Measurements from ENCODE around the gene DHX57.
"Not testable (repeated sequence)": the region's sequence is repeated elsewhere in the genome, so short reads cannot be mapped to it uniquely, and the experiment has no call there.

Gene DHX57

GRCh38 chr2:38797250-38797676 is 78.5 kb downstream of the DHX57 start:
- DNase-seq (ENCODE audit: low spot score): no peak
- in situ Hi-C loops (cut with MboI; ENCODE audit: low pct_unique_long_range_greater_than_20kb, low sequenced_read_pairs, unreplicated experiment): no loop called here
- TF ChIP-seq CTCF (IDR thresholded peaks at IDR 0.05; ENCODE audit: extremely low read depth, insufficient read depth, missing control alignments): no peak

GRCh38 chr2:38795016-38795415 is 80.7 kb downstream of the DHX57 start:
- in situ Hi-C loops (cut with MboI; ENCODE audit: low pct_unique_long_range_greater_than_20kb, low sequenced_read_pairs, unreplicated experiment); DNase-seq (ENCODE audit: low spot score): not testable (repeated sequence)

- in situ Hi-C loops (cut with MboI; ENCODE audit: low pct_unique_long_range_greater_than_20kb, low sequenced_read_pairs, unreplicated experiment): no loop called here
- no peak for DNase-seq (ENCODE audit: low spot score)
- no peak for TF ChIP-seq CTCF (IDR thresholded peaks at IDR 0.05; ENCODE audit: extremely low read depth, insufficient read depth, missing control alignments)
These were observed 81.3 kb downstream of the DHX57 start for GRCh38 chr2:38794235-38794946.

GRCh38 chr2:38793511-38793910 is 82.2 kb downstream of the DHX57 start:
- TF ChIP-seq CTCF (IDR thresholded peaks at IDR 0.05; ENCODE audit: extremely low read depth, insufficient read depth, missing control alignments): no peak
- in situ Hi-C loops (cut with MboI; ENCODE audit: low pct_unique_long_range_greater_than_20kb, low sequenced_read_pairs, unreplicated experiment): no loop called here

GRCh38 chr2:38792751-38793150 is 83.0 kb downstream of the DHX57 start:
- in situ Hi-C loops (cut with MboI; ENCODE audit: low pct_unique_long_range_greater_than_20kb, low sequenced_read_pairs, unreplicated experiment): no loop called here
- TF ChIP-seq CTCF (IDR thresholded peaks at IDR 0.05; ENCODE audit: extremely low read depth, insufficient read depth, missing control alignments): no peak
- DNase-seq (ENCODE audit: low spot score): no peak

More at GRCh38 chr2:38793511-38793910, 82.2 kb downstream of the DHX57 start:
- DNase-seq (ENCODE audit: low spot score): no peak

GRCh38 chr2:38792321-38792720 is 83.4 kb downstream of the DHX57 start:
- DNase-seq (ENCODE audit: low spot score); in situ Hi-C loops (cut with MboI; ENCODE audit: low pct_unique_long_range_greater_than_20kb, low sequenced_read_pairs, unreplicated experiment): not testable (repeated sequence)

GRCh38 chr2:38791744-38792143 is 84.0 kb downstream of the DHX57 start:
- TF ChIP-seq CTCF (IDR thresholded peaks at IDR 0.05; ENCODE audit: extremely low read depth, insufficient read depth, missing control alignments): no peak
- DNase-seq (ENCODE audit: low spot score): no peak
- in situ Hi-C loops (cut with MboI; ENCODE audit: low pct_unique_long_range_greater_than_20kb, low sequenced_read_pairs, unreplicated experiment): no loop called here

- DNase-seq (ENCODE audit: low spot score): no peak
- in situ Hi-C loops (cut with MboI; ENCODE audit: low pct_unique_long_range_greater_than_20kb, low sequenced_read_pairs, unreplicated experiment): no loop called here
- TF ChIP-seq CTCF (IDR thresholded peaks at IDR 0.05; ENCODE audit: extremely low read depth, insufficient read depth, missing control alignments): no peak
These were observed 86.0 kb downstream of the DHX57 start for GRCh38 chr2:38789691-38790090.

Measured in GM13977 (cell line).